IPS-NIHi11 (cell line): ENCODE data around the gene BCL2L13.
A peak's percentile ranks its signal among the peaks of the same experiment; 100 is the strongest.

Experiments used
- DNase-seq: peaks from one replicate; pipeline ENCODE4 v3.0.0; 2012; ENCODE audit warnings: mixed read lengths, low spot score

Gene BCL2L13

GRCh38 chr22:17726928-17727897, 88.7 kb downstream of the BCL2L13 start:
- DNase-seq = no peak

- no peak for DNase-seq
These were observed 90.2 kb downstream of the BCL2L13 start for GRCh38 chr22:17728786-17729185.

- no peak for DNase-seq
These were observed 91.0 kb downstream of the BCL2L13 start for GRCh38 chr22:17729561-17729960.

- no peak for DNase-seq
These were observed 93.8 kb downstream of the BCL2L13 start for GRCh38 chr22:17732251-17732854.

GRCh38 chr22:17733466-17733865, 94.9 kb downstream of the BCL2L13 start:
- DNase-seq = no peak

- DNase-seq = no peak
These were observed 95.6 kb downstream of the BCL2L13 start for GRCh38 chr22:17734187-17734586.

GRCh38 chr22:17738386-17739128, 100.0 kb downstream of the BCL2L13 start:
- DNase-seq = no peak

GRCh38 chr22:17739196-17739975, 100.8 kb downstream of the BCL2L13 start:
- no peak for DNase-seq

- no peak for DNase-seq
These were observed 103.4 kb downstream of the BCL2L13 start for GRCh38 chr22:17741866-17742526.

- DNase-seq = peak; percentile 93
These were observed 104.0 kb downstream of the BCL2L13 start for GRCh38 chr22:17742527-17742902.

GRCh38 chr22:17743661-17744411, 105.3 kb downstream of the BCL2L13 start:
- no peak for DNase-seq

GRCh38 chr22:17744430-17744829, 105.9 kb downstream of the BCL2L13 start:
- no peak for DNase-seq

GRCh38 chr22:17746916-17747315, 108.4 kb downstream of the BCL2L13 start:
- no peak for DNase-seq

- peak; percentile 87 for DNase-seq
These were observed 110.2 kb downstream of the BCL2L13 start for GRCh38 chr22:17748555-17749353.

GRCh38 chr22:17749605-17750395, 111.2 kb downstream of the BCL2L13 start:
- DNase-seq = no peak

- DNase-seq = no peak
These were observed 113.0 kb downstream of the BCL2L13 start for GRCh38 chr22:17751596-17751995.

- DNase-seq = no peak
These were observed 114.9 kb downstream of the BCL2L13 start for GRCh38 chr22:17753401-17753989.

GRCh38 chr22:17754233-17754925, 115.8 kb downstream of the BCL2L13 start:
- DNase-seq = peak; percentile 50
